Endothelial cell of umbilical vein (primary cell): ENCODE data around the gene CYP1A2. TPM values are rescaled to one million over a fixed set of nuclear protein-coding genes. Genes with fewer than 3 reads are reported as not detected.

Experiments used
- BruUV-seq: library from RNA; stranded (reverse); fragments of 400-500 nt; replicated peaks from 2 replicates; lab custom pipeline; 2021; lab: Mats Ljungman, UMichigan
- CTCF ChIA-PET: fragments of 300-600, 350-600 bp; sonication (Branson Sonifier 250); formaldehyde crosslinking; loops from one replicate; lab custom pipeline; 2021; ENCODE audit warnings: antibody characterized with exemption, inconsistent platforms; lab: Charles Lee
- POLR2A ChIA-PET: fragments of 300-600, 350-600 bp; sonication (Branson Sonifier 250); formaldehyde crosslinking; loops from one replicate; lab custom pipeline; 2021; ENCODE audit warnings: antibody characterized with exemption, inconsistent platforms; lab: Charles Lee
- DNase-seq: peaks from one replicate; pipeline ENCODE4 v3.0.0-alpha.2; 2011; ENCODE audit warnings: low read depth, low spot score
- FAIRE-seq: peaks from 2 replicates; lab custom pipeline; 2011; peaks lifted over from hg19 to GRCh38; lab: Jason Lieb, UNC
- H2AFZ ChIP-seq: 2 replicates; pipeline ENCODE4 v1.6.0; 2012; ENCODE audit warnings: low read depth, low read length, control low read depth, inconsistent platforms
- H3K27ac ChIP-seq: 2 replicates; pipeline ENCODE4 v1.5.1; 2011; ENCODE audit warnings: low read depth, mild to moderate bottlenecking, control low read depth, low read length, moderate library complexity; ENCODE audit not compliant: insufficient read depth
- H3K27me3 ChIP-seq, 2 experiments: 2 replicates each; pipeline versions ENCODE4 v1.6.0 to v1.6.1; 2011; ENCODE audit warnings: low read length in 2 of 2, mixed read lengths in 1 of 2; ENCODE audit not compliant: control insufficient read depth in 2 of 2, insufficient read depth in 2 of 2
- H3K36me3 ChIP-seq, 2 experiments: 2 replicates in 1 of 2; 3 replicates in 1 of 2; pipeline ENCODE4 v1.5.1; 2011; ENCODE audit warnings: low read length in 2 of 2, mild to moderate bottlenecking in 1 of 2, moderate library complexity in 1 of 2; ENCODE audit not compliant: control insufficient read depth in 2 of 2, insufficient read depth in 2 of 2; ENCODE audit errors: extremely low read depth in 1 of 2
- H3K4me1 ChIP-seq: 3 replicates; pipeline ENCODE4 v1.5.1; 2011; ENCODE audit warnings: mild to moderate bottlenecking, low read length; ENCODE audit not compliant: control insufficient read depth, insufficient read depth; ENCODE audit errors: extremely low read depth
- H3K4me2 ChIP-seq: 2 replicates; pipeline ENCODE4 v1.6.1; 2011; ENCODE audit warnings: low read length, control low read depth, mixed read lengths; ENCODE audit not compliant: insufficient read depth
- H3K4me3 ChIP-seq, 3 experiments: fragments of 200-600 bp in 1 of 3; sonication (generic), shearing (Covaris generic) in 1 of 3; replicated peaks in 1 of 3; 2 replicates each; pipeline ENCODE4 v1.5.1; 2011 to 2016; ENCODE audit warnings: control low read depth in 3 of 3, low read length in 3 of 3, mild to moderate bottlenecking in 2 of 3, inconsistent platforms in 1 of 3, low read depth in 1 of 3, moderate library complexity in 1 of 3; ENCODE audit not compliant: insufficient read depth in 1 of 3
- H3K79me2 ChIP-seq: 2 replicates; pipeline ENCODE4 v1.6.0; 2012; ENCODE audit warnings: low read length, inconsistent platforms; ENCODE audit not compliant: control insufficient read depth, insufficient read depth
- H3K9ac ChIP-seq: replicated peaks from 2 replicates; pipeline ENCODE3; 2011; ENCODE audit warnings: low read length, control low read depth; ENCODE audit not compliant: insufficient read depth; ENCODE audit errors: extremely low read depth
- H3K9me1 ChIP-seq: replicated peaks from 3 replicates; pipeline ENCODE4 v1.6.0; 2011; ENCODE audit warnings: mild to moderate bottlenecking, low read length; ENCODE audit not compliant: control insufficient read depth, insufficient read depth; ENCODE audit errors: extremely low read depth
- H3K9me3 ChIP-seq: replicated peaks from 2 replicates; pipeline ENCODE4 v1.5.1; 2012; ENCODE audit warnings: low read length, inconsistent platforms; ENCODE audit not compliant: control insufficient read depth, insufficient read depth
- H4K20me1 ChIP-seq: replicated peaks from 2 replicates; pipeline ENCODE3; 2011; ENCODE audit warnings: mild to moderate bottlenecking, low read length; ENCODE audit not compliant: control insufficient read depth, insufficient read depth; ENCODE audit errors: extremely low read depth
- EZH2 ChIP-seq: IDR thresholded peaks from 2 replicates; pipeline ENCODE4 v1.6.1; 2012; ENCODE audit warnings: borderline replicate concordance, low read depth, mild to moderate bottlenecking, moderate library complexity, low read length, inconsistent platforms; ENCODE audit not compliant: severe bottlenecking
- FOS ChIP-seq: IDR thresholded peaks from 2 replicates; pipeline ENCODE4 v1.6.1; 2011; ENCODE audit warnings: mild to moderate bottlenecking, low read length, moderate library complexity, borderline replicate concordance; ENCODE audit not compliant: insufficient read depth
- GATA2 ChIP-seq: IDR thresholded peaks from 2 replicates; pipeline ENCODE4 v1.7.0; 2011; ENCODE audit warnings: low read depth, mild to moderate bottlenecking, moderate library complexity, mixed read lengths, low read length; ENCODE audit not compliant: insufficient read length, insufficient read depth
- JUN ChIP-seq: IDR thresholded peaks from 2 replicates; pipeline ENCODE4 v1.6.1; 2011; ENCODE audit warnings: borderline replicate concordance, low read depth; ENCODE audit not compliant: insufficient read length, insufficient read depth
- MYC ChIP-seq: IDR thresholded peaks from one replicate; pipeline ENCODE4 v1.6.1; 2011; ENCODE audit warnings: mild to moderate bottlenecking, low read depth, low read length
- POLR2A ChIP-seq: IDR thresholded peaks from 2 replicates; pipeline ENCODE4 v1.6.1; 2012; ENCODE audit warnings: low read depth, mild to moderate bottlenecking, control low read depth, low read length
- POLR2AphosphoS5 ChIP-seq: IDR thresholded peaks from 2 replicates; pipeline ENCODE4 v1.6.1; 2012; ENCODE audit warnings: low read depth, mild to moderate bottlenecking, control low read depth, low read length, moderate library complexity; ENCODE audit not compliant: insufficient read depth
- dilution Hi-C: fragments of 300-500 bp; cut with MboI; formaldehyde crosslinking; loops from one replicate; pipeline ENCODE4 v1.15.0; 2019; ENCODE audit warnings: low sequenced_read_pairs; ENCODE audit not compliant: extremely low pct_ligation_motif_present
- intact Hi-C: fragments of 100-400 bp; cut with micrococcal nuclease; formaldehyde crosslinking; loops from one replicate; pipeline ENCODE4 v1.10.0; 2022
- polyA plus RNA-seq, 4 experiments: library from polyadenylated mRNA; depleted of rRNA in 3 of 4; stranded (reverse) in 3 of 4; unstranded in 1 of 4; fragments of >200 nt; gene quantifications; 2 replicates each; pipeline versions ENCODE4 v1.2.1 to v1.2.3, GENCODE V29; 2011 to 2012; ENCODE audit warnings: missing spikeins in 1 of 4
- total RNA-seq: library from RNA; stranded (reverse); gene quantifications from 2 replicates; pipeline ENCODE4 v1.2.3, GENCODE V29; 2021
- TF ChIP-seq, protein P1 (sequence below), 2 donors: IDR thresholded peaks; 1 replicate in 1 of 2; 2 replicates in 1 of 2; pipeline ENCODE4 v1.5.1; 2011; ENCODE audit warnings: low read length in 2 of 2, mild to moderate bottlenecking in 2 of 2, moderate library complexity in 2 of 2, control low read depth in 1 of 2, inconsistent platforms in 1 of 2, low read depth in 1 of 2; ENCODE audit not compliant: insufficient read depth in 1 of 2; ENCODE audit errors: extremely low read depth in 1 of 2
- TF ChIP-seq, protein P2 (sequence below): IDR thresholded peaks from 2 replicates; pipeline ENCODE4 v1.6.1; 2011; ENCODE audit not compliant: insufficient read depth, insufficient read length

CYP1A2 gene
- total and polyA plus RNA-seq, 2 donors (not counting 3 experiments of a cell fraction or from before 2014, with no cell fraction given), result not detected

DNA sequence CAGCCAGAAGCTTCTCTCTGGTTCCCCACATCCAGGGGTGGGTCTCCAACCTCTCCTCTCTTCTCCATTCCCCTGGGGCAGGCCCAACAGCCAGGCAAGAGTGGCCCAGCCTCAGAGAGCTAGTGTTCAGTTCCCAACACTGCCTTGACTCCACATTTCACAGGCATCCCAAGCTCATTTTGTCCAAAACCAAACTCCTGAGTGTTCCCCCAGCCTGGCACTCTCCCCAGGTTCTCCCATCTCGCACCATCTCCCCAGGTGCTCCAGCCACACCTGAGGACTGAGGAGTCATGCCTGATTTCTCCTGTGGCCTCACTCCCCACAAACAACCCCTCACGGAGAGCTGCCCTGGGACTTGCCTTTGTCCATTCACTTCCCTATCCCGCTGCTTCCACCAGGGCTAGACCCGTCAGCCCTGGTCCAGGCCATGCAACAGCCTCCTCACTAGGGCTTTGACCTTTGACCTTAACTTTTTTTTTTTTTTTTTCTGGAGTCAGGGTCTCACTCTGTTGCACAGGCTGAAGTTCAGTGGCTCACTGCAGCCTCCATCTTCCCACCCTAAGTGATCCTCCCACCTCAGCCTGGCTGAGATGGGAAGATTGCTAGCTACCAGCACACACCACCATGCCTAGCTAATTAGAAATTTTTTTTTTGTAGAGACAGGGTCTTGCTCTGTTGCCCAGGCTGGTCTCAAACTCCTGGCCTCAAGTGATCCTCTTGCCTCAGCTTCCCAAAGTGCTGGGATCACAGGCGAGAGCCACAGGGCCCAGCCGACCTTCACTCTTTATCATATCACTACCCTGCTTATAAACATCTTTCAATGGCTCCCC is 29.3 kb downstream of the CYP1A2 start:
- POLR2A ChIA-PET, result interaction anchor here (0.7 kb wide), 2 partner anchors 63 to 140 kb away, joined by 4 read pairs; no protein-coding TSS in a partner anchor

More for the DNA sequence above, 29.3 kb downstream of the CYP1A2 start:
- intact Hi-C loops (loop anchor here (2.0 to 10.0 kb wide), 2 partner anchors 65 to 427 kb away; partner anchors contain the start of genes C15orf39 and ULK3), dilution Hi-C loops (no loop called here)
- H3K36me3 ChIP-seq, result no peaks in the 10 kb centered on the region
- no peaks in the 10 kb centered on the region for H3K9me1 ChIP-seq
- no peak overlapping the region for H3K4me3 ChIP-seq
- no peaks in the 10 kb centered on the region for H3K9me3 ChIP-seq
- no peak overlapping the region for H3K9ac ChIP-seq
- DNase-seq (no peak), FAIRE-seq (no peak)
- CTCF ChIA-PET, result interaction anchor here (0.6 to 8.3 kb wide), 16 partner anchors 8 to 176 kb away, joined by 3 to 98 read pairs (median 4); partner anchors contain the start of genes CPLX3, FAM219B and ULK3
- peaks cover 7% of the 10 kb centered on the region for H3K79me2 ChIP-seq
- H3K27ac ChIP-seq, result no peak overlapping the region
- BruUV-seq, result no TSS peak
- H3K4me1 ChIP-seq, result peaks cover 28% of the 10 kb centered on the region
- H3K4me2 ChIP-seq, result no peak overlapping the region
- no peak overlapping the region for H2AFZ ChIP-seq
- H3K27me3 ChIP-seq, result no peaks in the 10 kb centered on the region
- TF ChIP-seq FOS (no peak), GATA2 (no peak), POLR2A (no peak), EZH2 (no peak), JUN (no peak), MYC (no peak), POLR2AphosphoS5 (no peak)
- TF ChIP-seq, protein P1, sequence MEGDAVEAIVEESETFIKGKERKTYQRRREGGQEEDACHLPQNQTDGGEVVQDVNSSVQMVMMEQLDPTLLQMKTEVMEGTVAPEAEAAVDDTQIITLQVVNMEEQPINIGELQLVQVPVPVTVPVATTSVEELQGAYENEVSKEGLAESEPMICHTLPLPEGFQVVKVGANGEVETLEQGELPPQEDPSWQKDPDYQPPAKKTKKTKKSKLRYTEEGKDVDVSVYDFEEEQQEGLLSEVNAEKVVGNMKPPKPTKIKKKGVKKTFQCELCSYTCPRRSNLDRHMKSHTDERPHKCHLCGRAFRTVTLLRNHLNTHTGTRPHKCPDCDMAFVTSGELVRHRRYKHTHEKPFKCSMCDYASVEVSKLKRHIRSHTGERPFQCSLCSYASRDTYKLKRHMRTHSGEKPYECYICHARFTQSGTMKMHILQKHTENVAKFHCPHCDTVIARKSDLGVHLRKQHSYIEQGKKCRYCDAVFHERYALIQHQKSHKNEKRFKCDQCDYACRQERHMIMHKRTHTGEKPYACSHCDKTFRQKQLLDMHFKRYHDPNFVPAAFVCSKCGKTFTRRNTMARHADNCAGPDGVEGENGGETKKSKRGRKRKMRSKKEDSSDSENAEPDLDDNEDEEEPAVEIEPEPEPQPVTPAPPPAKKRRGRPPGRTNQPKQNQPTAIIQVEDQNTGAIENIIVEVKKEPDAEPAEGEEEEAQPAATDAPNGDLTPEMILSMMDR (IDR thresholded peaks at IDR 0.05; ENCODE audit: extremely low read depth in 1 of 2, insufficient read depth in 1 of 2, low read depth in 1 of 2, low read length in 2 of 2), result no peak
- TF ChIP-seq, protein P2, sequence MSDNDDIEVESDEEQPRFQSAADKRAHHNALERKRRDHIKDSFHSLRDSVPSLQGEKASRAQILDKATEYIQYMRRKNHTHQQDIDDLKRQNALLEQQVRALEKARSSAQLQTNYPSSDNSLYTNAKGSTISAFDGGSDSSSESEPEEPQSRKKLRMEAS, result no peak
- H4K20me1 ChIP-seq, result no peaks in the 10 kb centered on the region
